ENCODE data around the gene TBC1D5. TPM values are rescaled to one million over a fixed set of nuclear protein-coding genes. Genes with fewer than 3 reads are reported as not detected.

The TBC1D5 gene
- total and polyA plus RNA-seq, 2 of the 8 experiments (the other 6 are each of a cell fraction or from before 2014, with no cell fraction given): 11.0 to 22.9 TPM

GRCh38 chr3:17726313-17726712 is 16.1 kb downstream of the TBC1D5 start:
- H3K79me2 ChIP-seq (ENCODE audit: control insufficient read depth in 1 of 2, insufficient read depth in 2 of 2, low read length in 2 of 2): 0 out of 4 replicates have a peak, but pooled peaks cover 0 to 5% of the 10 kb centered on the region in 2 experiments
- POLR2A ChIA-PET (ENCODE audit: partially characterized antibody): no interaction called here
- no peak overlapping the region for H3K56ac ChIP-seq (replicated peaks; ENCODE audit: insufficient read length, low read depth, low read length)
- 100% methylated on average over 1 of the region's 1 CpG; no CpG with 5 or more reads in 1 of the 2 experiments for WGBS, 2 experiments (ENCODE audit: extremely low coverage in 1 of 2, insufficient coverage in 1 of 2, insufficient read length in 1 of 2, insufficient replicate concordance in 2 of 2, low coverage in 1 of 2, low lambda C conversion rate in 2 of 2, missing lambda C conversion rate in 1 of 2)
- no peak for TF ChIP-seq EZH2 (IDR thresholded peaks at IDR 0.05; ENCODE audit: low read depth, low read length, severe bottlenecking)
- TF ChIP-seq KDM4A (IDR thresholded peaks at IDR 0.05; ENCODE audit: low read depth, low read length, severe bottlenecking): no peak
- TF ChIP-seq EP300 (IDR thresholded peaks at IDR 0.05; ENCODE audit: borderline replicate concordance in 1 of 2, low read depth in 2 of 2, low read length in 2 of 2): no peak
- no peak for TF ChIP-seq SP4 (IDR thresholded peaks at IDR 0.05; ENCODE audit: low read length)
- TF ChIP-seq SUZ12 (IDR thresholded peaks at IDR 0.05; ENCODE audit: low read length): no peak
- no peak overlapping the region for H3K4ac ChIP-seq (replicated peaks; ENCODE audit: insufficient read length, low read depth, low read length)
- H2AFZ ChIP-seq (ENCODE audit: low read length): no peak overlapping the region
- H3K18ac ChIP-seq (ENCODE audit: extremely low read depth, low read length): no peak overlapping the region
- H4K8ac ChIP-seq (ENCODE audit: extremely low read depth, insufficient read depth, low read length): no peak overlapping the region
- no peak for FAIRE-seq
- 0 out of 8 replicates have a peak, but pooled peaks cover 0 to 3% (median 0%) of the 10 kb centered on the region in 4 experiments for H3K36me3 ChIP-seq (ENCODE audit: control insufficient read depth in 2 of 4, insufficient read depth in 4 of 4, low read length in 3 of 4)
- H2BK12ac ChIP-seq (ENCODE audit: low read depth, low read length): no peak overlapping the region
- no peaks in the 10 kb centered on the region for H3K9me3 ChIP-seq (ENCODE audit: insufficient read depth in 2 of 2, low read depth in 1 of 2, low read length in 1 of 2)
- no peaks in the 10 kb centered on the region; the same call in 1 of the 2 replicates for H3K23me2 ChIP-seq (ENCODE audit: low read depth, low read length)
- H2BK120ac ChIP-seq (replicated peaks; ENCODE audit: low read depth, low read length): no peak overlapping the region
- H4K91ac ChIP-seq (replicated peaks; ENCODE audit: insufficient read length, low read length): no peak overlapping the region
- H4K20me1 ChIP-seq (replicated peaks in 1 of 2; ENCODE audit: control insufficient read depth in 1 of 2, insufficient read depth in 2 of 2, low read length in 2 of 2): no peaks in the 10 kb centered on the region
- no peak for DNase-seq (ENCODE audit: low read depth in 1 of 2, low spot score in 2 of 2)
- no peak overlapping the region for H3K4me3 ChIP-seq (ENCODE audit: extremely low read depth in 1 of 4, insufficient read depth in 2 of 4, low read depth in 3 of 4, low read length in 4 of 4)
- no peak overlapping the region for H2BK20ac ChIP-seq (ENCODE audit: low read length)
- no peak overlapping the region for H3K4me2 ChIP-seq (ENCODE audit: insufficient read depth in 1 of 2, low read depth in 2 of 2, low read length in 2 of 2)
- no peak overlapping the region for H2BK5ac ChIP-seq (ENCODE audit: low read depth, low read length)
- no peak overlapping the region for H2BK15ac ChIP-seq (ENCODE audit: low read length)
- H3K79me1 ChIP-seq (ENCODE audit: low read depth, low read length): no peaks in the 10 kb centered on the region; the same call in 1 of the 2 replicates
- no peak overlapping the region for H3K14ac ChIP-seq (ENCODE audit: insufficient read length)
- no peaks in the 10 kb centered on the region for H3K4me1 ChIP-seq (replicated peaks in 1 of 4; ENCODE audit: control insufficient read depth in 3 of 4, insufficient read depth in 4 of 4, low read length in 3 of 4)
- H3K27ac ChIP-seq (ENCODE audit: low read depth, low read length): no peak overlapping the region
- no peak overlapping the region for H3K9ac ChIP-seq (replicated peaks in 1 of 4; ENCODE audit: extremely low read depth in 1 of 4, low read depth in 3 of 4, low read length in 3 of 4)
- CTCF ChIA-PET (ENCODE audit: partially characterized antibody): no interaction called here
- H3K27me3 ChIP-seq (replicated peaks in 1 of 4; ENCODE audit: control insufficient read depth in 3 of 4, extremely low read depth in 1 of 4, insufficient read depth in 3 of 4, low read length in 3 of 4): no peaks in the 10 kb centered on the region
- H4K5ac ChIP-seq (ENCODE audit: insufficient read length, low read depth, low read length): no peak overlapping the region
- no peak overlapping the region for H3K23ac ChIP-seq (ENCODE audit: insufficient read length)
- no peak overlapping the region for H2AK5ac ChIP-seq (ENCODE audit: low read depth, low read length)
